Superior temporal gyrus (tissue), 1 donor: ENCODE data around the gene TMEM144.
A peak's percentile ranks its signal among the peaks of the same experiment; 100 is the strongest.
"Not testable (repeated sequence)": the region's sequence is repeated elsewhere in the genome, so short reads cannot be mapped to it uniquely, and the experiment has no call there.

Source experiments
- DNase-seq: peaks from one replicate; pipeline ENCODE4 v3.0.0-alpha.2; 2016; ENCODE audit errors: extremely low spot score

Gene TMEM144

DNA sequence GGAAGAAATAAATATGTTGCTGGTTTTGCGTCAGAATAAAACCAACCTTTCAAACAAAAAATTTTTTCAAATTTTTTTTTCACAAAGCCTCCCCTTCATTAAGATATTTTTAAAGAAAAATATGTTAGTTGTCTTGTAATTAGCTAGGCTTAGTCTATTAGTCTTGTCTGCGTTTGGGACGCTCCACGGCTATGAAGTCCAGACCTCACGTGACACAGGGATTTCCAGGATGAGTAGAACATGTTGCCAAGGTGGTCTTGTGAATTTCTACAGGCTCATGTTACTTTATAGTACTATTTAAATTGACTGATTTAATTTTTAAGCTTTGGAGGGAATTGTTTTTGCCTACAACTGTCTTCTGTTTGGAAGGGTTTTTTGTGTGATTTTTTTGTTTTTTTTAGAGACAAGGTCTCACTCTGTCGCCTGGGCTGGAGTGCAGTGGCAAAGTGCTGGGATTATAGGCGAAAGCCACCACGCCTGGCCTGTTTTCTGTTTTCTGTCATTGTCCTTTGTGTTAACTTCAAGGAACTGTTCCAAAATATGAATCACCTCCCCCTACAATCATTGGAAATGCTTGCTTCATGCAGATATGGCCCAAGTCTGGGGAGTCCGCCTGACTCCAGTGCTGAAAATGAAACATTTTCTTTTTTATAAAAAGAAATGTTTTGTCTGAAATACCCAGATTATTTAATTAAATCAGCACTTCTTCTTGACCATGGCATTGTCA, 26.2 kb downstream of the TMEM144 start:
- peak; percentile 95 for DNase-seq

- DNase-seq, result peak; percentile 98
These were observed 28.3 kb downstream of the TMEM144 start for GRCh38 chr4:158238575-158238974.

- DNase-seq, result no peak
These were observed 28.9 kb downstream of the TMEM144 start for GRCh38 chr4:158239196-158239595.

GRCh38 chr4:158243071-158243470, 32.8 kb downstream of the TMEM144 start:
- DNase-seq, result no peak

- DNase-seq, result peak; percentile 48
These were observed 40.0 kb downstream of the TMEM144 start for GRCh38 chr4:158250321-158250720.

DNA sequence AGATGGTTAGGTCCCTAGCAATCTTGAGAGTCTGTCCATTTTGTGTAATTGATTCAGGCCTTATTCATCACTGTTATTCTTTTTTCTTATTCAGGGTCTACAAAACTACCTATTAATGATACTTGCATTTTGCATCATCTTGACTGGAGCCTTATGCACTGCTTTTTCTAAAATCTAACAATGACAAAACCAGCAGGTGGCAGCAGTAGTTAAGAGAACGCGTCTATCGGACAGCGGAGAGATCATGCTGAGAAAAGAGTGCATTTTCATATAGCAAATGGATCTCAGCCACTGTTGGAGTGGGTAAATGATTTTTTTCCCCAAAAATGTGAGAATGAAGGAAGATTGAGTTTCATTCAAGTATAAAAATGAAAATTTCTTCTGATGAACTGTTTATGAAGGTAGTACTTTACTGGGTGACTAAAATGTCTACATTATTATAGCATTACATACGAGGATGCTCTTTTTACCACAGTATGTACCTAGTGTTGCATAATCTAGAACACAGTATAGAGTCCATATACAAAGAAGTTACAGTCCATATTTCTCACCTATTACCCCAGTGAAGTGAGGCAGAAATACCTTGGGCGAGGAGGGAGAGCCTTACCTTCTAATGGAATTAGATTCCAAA, 43.2 kb downstream of the TMEM144 start:
- peak; percentile 98 for DNase-seq

DNA sequence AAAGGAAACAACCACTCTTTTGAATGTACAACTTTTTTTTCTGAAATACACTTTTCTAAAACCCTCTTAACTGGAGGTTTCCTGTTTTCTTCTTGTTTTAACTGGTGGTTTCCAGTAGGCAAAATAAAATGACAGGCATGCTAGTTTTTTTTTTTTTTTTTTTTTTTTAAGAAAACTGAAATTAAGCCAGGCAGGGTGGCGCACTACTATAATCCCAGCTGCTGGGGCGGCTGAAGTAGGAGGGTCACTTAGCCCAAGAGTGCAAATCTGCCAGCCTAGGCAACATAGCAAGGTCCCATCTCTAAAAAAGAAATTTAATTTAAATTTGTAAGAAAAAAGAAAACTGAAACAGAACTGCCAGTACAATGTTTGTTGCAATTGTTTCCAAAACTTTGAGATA, 44.0 kb downstream of the TMEM144 start:
- no peak for DNase-seq

DNA sequence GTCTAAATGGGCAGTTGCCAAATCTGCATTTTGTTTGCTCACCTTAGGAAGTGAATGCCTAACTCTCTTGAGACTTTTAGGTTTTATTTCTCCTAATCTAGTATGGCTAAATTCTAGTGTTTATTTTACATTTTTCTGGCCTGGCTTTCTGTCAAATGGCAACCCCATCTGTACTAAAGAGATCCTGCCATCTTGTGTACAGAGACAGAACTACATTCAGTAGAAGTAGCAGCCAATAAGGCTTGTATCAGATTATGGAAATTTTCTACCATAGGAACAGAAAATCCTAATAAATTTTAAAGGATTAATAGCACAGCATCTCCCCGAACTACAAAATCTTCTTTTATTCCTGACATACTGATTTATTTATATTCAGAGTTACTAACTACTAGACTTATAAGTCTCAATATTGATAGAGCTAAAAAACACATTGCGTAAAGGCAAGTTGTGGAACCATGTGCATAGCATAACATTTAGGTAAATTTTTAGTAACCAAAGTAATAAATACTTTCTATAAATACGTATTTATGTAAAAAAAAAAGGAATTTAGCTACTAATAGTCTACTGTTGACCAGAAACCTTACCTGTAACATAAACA, 45.5 kb downstream of the TMEM144 start:
- DNase-seq, result peak; percentile 92

GRCh38 chr4:158259955-158260575, 49.8 kb downstream of the TMEM144 start:
- DNase-seq, result peak; percentile 69

DNA sequence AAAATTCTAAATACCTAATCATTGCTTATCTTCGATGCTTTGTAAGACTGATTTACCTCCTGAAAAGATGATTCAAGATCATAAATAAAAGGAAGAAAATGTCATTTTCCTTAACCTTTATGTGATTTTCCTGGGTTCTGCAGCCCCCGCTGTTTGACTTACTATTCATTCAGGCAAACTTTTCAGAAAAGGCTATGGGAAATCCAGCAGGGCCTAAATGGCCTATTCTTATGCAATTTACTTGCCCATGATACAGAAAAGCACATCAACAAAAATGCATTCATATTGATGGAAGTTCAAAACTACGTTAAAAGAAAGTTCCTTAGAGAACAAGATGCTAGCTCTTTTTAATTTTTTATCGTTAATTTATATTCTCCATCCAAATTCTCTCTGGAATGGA, 51.2 kb downstream of the TMEM144 start:
- peak; percentile 29 for DNase-seq

DNA sequence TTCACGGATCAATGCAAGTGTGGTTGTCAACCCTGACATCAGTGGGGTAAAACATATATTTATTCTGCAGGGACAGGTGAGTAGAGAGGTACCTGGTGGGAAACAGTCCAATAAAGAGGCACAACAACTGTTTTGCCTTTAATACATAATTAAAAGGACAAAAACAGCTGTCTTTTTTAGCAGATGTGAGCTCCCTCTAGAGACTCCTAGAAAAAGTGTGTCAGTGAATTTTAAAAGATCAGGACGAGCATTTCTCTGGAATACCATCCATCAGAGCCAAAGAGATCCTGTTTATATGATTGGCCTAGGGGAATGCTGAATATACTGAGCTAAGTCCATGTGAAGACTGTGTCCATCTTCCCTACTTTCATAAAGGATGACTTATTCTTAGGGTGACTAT, 58.3 kb downstream of the TMEM144 start:
- no peak for DNase-seq

GRCh38 chr4:158274636-158275035, 64.3 kb downstream of the TMEM144 start:
- DNase-seq, result no peak

- DNase-seq, result no peak
These were observed 67.3 kb downstream of the TMEM144 start for GRCh38 chr4:158277558-158277957.

- not testable (repeated sequence) for DNase-seq
These were observed 68.8 kb downstream of the TMEM144 start for GRCh38 chr4:158279052-158279451.

DNA sequence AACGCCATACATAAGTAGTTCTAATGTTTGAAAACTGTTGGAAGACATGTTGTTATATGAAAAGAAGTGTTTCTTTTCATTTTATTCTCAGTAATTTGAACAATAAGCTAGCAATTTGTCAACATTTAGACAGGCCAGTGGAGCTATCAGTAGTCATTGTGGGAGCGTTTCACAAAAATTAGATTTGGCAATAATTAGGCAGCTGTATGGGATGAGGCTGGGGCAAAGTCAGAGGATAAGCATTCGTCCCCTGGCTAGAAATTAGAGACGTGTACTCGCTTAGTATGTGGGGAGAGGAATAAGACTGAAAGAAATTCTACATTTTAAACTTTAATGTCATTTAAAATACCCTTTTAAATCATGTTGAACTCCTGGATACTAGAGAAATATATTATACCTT, 70.6 kb downstream of the TMEM144 start:
- DNase-seq, result no peak

DNA sequence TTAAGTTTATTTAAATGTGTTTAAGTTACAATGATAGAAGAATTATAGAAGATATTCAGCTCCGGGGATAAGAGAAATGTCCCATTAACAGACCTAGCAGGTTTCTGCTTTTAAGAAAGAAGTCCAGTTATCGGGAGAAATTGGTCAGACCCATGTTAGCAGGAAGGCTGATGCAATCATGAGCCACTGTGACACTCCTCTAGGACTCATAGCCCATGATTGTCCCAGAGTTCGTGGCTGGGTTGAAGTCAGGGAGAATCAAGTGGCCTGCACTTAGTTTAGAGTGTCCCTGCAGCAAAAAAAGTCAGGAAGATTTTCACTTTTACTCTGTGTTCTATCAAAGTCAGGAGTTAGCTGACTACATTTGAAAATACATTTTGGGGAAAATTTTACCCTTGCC, 72.0 kb downstream of the TMEM144 start:
- no peak for DNase-seq

- DNase-seq, result no peak
These were observed 75.3 kb downstream of the TMEM144 start for GRCh38 chr4:158285429-158286216.

- DNase-seq, result no peak
These were observed 80.6 kb downstream of the TMEM144 start for GRCh38 chr4:158290912-158291311.

DNA sequence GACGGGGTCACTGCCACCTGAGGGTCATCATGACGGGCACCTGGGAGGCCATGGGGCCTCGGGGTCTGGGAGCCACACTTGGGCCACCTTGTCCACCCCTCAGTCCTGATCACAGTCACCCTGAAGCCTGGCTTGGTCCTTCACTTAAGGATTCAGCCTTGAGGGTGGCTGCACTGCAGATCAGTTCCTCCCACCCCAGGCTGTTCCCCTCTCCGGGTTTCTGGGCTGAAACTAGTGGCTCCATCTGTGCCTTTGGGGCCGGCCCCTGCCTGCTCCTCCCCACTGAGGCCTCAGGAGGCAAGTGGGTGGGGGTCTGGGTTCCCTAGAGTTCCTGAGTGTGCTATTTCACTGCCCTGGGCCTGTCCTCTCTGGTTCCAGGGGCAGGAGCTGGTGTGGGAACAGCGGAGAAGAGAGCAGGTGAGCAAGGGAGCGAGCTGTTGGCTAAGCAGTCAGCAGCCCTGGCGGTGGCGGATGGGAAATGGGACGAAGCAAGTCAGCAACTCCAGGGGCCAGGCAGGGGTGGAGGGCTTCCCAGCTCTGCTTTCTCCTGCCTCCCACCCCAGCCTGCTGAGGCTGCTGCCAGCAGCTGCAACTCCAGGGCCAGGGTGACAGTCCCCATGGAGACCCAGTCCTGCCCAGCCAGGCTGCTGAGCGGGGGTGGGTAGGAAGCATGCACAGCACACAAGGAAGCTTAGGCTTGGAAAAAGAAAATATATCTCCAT, 81.2 kb downstream of the TMEM144 start:
- DNase-seq, result no peak

- no peak for DNase-seq
These were observed 81.9 kb downstream of the TMEM144 start for GRCh38 chr4:158292156-158292555.

DNA sequence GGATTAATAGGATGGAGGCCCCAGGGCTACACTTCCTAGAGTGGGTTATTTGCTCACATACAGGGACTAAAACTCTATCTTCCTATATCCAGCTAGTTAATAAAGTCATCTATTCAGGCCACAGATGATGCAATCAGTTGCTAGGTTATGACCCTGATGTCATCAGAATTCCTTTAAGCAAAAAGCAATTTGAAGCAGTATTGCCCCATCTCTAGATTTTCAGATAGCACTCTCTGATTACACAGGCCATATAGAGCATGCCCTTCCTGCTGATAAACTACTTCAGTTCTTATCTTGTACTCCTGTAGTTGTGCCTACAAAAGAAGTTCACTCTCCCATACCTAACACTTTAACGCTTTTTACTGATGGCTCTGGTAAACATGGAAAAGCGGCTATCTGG, 84.8 kb downstream of the TMEM144 start:
- no peak for DNase-seq
